Dendritic cell treated with granulocyte-macrophage colony-stimulating factor and Interleukin-4, amounts not matched to agents 40 ng/mL and 50 ng/mL, for 4 days (primary cell): ENCODE measurements around the gene HNF1A.
A peak's percentile ranks its signal among the peaks of the same experiment; 100 is the strongest.
"Not testable (repeated sequence)": the region's sequence is repeated elsewhere in the genome, so short reads cannot be mapped to it uniquely, and the experiment has no call there.

Source experiments
- H3K27ac Mint-ChIP-seq: one replicate; pipeline ENCODE4 v1.8.0; 2022; ENCODE audit warnings: mild to moderate bottlenecking, mixed read lengths
- H3K27me3 Mint-ChIP-seq: one replicate; pipeline ENCODE4 v1.8.0; 2022; ENCODE audit warnings: mild to moderate bottlenecking, mixed read lengths
- H3K36me3 Mint-ChIP-seq: one replicate; pipeline ENCODE4 v1.8.0; 2022; ENCODE audit warnings: low read depth, mixed read lengths
- H3K4me1 Mint-ChIP-seq: one replicate; pipeline ENCODE4 v1.8.0; 2022; ENCODE audit warnings: low read depth, mixed read lengths
- H3K4me3 Mint-ChIP-seq: one replicate; pipeline ENCODE4 v1.8.0; 2022; ENCODE audit warnings: mild to moderate bottlenecking, moderate library complexity, mixed read lengths
- H3K9me3 Mint-ChIP-seq: one replicate; pipeline ENCODE4 v1.8.0; 2022; ENCODE audit warnings: mixed read lengths
- intact Hi-C: fragments of 100-400 bp; cut with micrococcal nuclease; formaldehyde crosslinking; loops from one replicate; pipeline ENCODE4 v1.15.0; 2022

The HNF1A gene

DNA sequence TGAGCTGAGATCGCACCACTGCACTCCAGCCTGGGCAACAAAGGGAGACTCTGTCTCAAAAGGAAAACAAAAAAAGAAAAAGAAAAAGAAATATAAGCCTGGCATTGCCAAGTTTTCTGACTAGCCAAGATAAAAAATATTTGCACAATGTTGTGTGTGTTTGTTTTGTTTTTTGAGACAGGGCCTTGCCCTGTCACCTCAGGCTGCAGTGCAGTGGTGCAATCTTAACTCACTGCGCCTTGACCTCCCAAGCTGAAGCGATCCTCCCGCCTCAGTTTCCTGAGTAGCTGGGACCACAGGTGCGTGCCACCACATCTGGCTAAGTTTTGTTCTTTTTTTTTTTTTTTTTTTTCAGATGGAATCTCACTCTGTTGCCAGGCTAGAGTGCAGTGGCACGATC lies 43.4 kb downstream of the HNF1A start:
- Mint-ChIP-seq H3K27ac (no peak overlapping the region), H3K36me3 (no peaks in the 10 kb centered on the region), H3K9me3 (no peaks in the 10 kb centered on the region), H3K4me3 (no peak overlapping the region), H3K4me1 (peaks cover 22% of the 10 kb centered on the region), H3K27me3 (no peaks in the 10 kb centered on the region)
- intact Hi-C loops = no loop called here

DNA sequence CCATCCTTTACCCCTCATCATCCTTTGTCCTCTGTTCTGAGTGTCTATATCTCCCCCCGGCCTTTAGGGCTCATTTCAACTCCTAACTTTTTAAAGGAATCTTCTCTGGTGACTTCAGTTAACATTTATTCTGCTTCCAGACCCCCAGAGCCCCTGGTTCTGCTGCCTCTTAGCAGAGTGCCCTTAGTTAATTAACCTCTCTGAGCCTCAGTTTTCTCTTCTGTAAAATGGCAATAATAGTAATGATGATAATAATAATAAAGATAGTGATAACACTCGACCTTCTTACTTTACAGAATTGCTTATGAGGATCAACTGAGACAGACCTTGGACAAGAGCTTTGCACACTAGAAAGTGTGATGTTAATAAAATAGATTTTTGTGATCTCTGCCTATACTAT lies 44.4 kb downstream of the HNF1A start:
- Mint-ChIP-seq H3K27me3 (no peaks in the 10 kb centered on the region), H3K4me1 (peaks cover 23% of the 10 kb centered on the region), H3K27ac (no peak overlapping the region), H3K4me3 (no peak overlapping the region), H3K36me3 (peaks cover 8% of the 10 kb centered on the region), H3K9me3 (no peaks in the 10 kb centered on the region)
- intact Hi-C loops = no loop called here

DNA sequence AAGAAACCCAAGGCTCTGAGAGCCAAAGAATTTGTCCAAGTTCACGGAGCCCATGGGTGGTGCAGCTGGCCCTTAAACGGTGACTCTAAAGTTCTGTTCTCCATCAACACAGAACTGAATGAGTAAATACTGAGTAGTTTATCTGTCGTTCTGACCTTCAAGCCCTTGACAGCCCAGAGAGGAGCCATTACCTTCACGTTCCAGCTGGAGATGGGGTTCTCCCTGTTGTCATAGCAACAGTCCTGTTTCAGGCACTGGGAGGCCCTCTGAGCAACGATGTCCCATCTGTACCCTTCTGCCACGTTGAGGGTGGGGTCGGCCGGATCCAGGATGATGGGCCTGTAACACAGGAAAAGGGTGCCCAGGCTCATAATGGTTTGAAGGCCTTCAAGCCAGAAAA lies 45.5 kb downstream of the HNF1A start:
- no peak overlapping the region for H3K27ac Mint-ChIP-seq
- H3K36me3 Mint-ChIP-seq = peaks cover 9% of the 10 kb centered on the region
- H3K27me3 Mint-ChIP-seq = no peaks in the 10 kb centered on the region
- no peak overlapping the region for H3K4me3 Mint-ChIP-seq
- intact Hi-C loops = no loop called here
- peaks cover 19% of the 10 kb centered on the region for H3K4me1 Mint-ChIP-seq
- H3K9me3 Mint-ChIP-seq = no peaks in the 10 kb centered on the region

DNA sequence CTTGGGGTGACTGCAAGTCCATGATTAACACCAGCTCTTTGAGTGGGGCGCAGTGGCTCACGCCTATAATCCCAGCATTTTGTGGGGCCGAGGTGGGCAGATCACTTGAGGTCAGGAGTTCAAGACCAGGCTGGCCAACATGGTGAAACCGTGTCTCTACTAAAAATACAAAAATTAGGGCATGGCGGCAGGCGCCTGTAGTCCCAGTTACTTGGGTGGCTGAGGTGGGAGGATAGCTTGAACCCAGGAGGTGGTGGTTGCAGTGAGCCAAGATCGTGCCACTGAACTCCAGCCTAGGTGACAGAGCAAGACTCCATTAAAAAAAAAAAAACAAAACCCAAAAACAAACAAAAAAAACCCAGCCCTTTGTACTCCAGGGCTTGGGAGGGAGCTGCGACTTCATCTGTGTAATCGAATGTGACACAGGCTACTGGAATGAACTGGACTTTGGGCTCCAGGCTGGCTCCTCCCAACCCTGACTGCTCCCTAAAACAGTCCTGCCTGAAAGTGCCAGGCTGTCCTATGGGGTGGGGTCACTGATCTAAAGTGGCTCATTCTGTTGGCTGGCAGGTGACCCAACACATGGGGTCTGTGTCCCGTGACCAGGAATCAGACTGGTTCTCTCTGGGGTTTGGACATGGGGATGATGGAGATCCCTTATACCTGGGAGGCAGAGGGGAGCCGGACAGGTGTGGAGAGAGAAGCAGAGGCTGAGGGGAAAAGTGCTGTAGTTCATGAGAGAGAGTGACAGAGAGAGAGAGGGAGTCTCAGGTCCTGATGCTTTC lies 47.3 kb downstream of the HNF1A start:
- H3K36me3 Mint-ChIP-seq = peaks cover 9% of the 10 kb centered on the region
- no peak overlapping the region for H3K4me3 Mint-ChIP-seq

DNA sequence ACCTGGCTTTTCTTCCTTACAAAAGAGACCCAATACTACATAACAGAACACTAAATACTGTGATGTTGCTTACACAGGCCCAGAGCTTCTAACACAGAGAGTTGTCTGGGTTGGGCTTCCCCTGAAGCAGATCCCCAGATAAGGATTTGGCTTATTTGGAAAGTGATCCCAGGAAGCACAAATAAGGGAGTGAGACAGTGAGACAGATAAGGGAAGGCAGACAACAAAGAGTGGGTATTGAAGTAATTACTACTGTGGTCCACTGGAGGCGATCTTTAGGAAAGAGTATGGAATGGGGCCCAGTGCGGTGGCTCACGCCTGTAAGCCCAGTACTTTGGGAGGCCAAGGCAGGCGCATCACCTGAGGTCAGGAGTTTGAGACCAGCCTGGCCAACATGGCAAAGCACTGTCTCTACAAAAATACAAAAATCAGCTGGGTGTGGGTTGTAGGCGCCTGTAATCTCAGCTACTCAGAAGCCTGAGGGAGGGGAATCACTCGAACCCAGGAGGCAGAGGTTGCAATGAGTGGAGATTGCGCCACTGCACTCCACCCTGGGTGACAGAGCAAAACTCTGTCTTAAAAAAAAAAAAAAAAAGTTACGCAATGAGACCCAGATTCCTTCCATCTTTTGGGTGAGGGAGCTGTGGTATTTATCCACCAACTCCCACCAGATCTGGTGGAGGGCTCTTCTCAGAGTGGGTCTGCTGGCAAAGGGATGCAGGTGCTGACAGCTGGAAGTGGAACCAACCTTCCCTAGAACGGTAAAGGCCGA lies 48.1 kb downstream of the HNF1A start:
- H3K36me3 Mint-ChIP-seq = peaks cover 15% of the 10 kb centered on the region
- intact Hi-C loops = no loop called here
- H3K4me1 Mint-ChIP-seq = peaks cover 12% of the 10 kb centered on the region
- peak overlapping the region; percentile 22 for H3K27ac Mint-ChIP-seq
- H3K9me3 Mint-ChIP-seq = no peaks in the 10 kb centered on the region
- no peak overlapping the region for H3K4me3 Mint-ChIP-seq
- H3K27me3 Mint-ChIP-seq = no peaks in the 10 kb centered on the region

More for the DNA sequence above, 47.3 kb downstream of the HNF1A start:
- peaks cover 12% of the 10 kb centered on the region for H3K4me1 Mint-ChIP-seq
- no peaks in the 10 kb centered on the region for H3K9me3 Mint-ChIP-seq
- H3K27ac Mint-ChIP-seq = peak overlapping the region; percentile 22
- no peaks in the 10 kb centered on the region for H3K27me3 Mint-ChIP-seq
- intact Hi-C loops = no loop called here

DNA sequence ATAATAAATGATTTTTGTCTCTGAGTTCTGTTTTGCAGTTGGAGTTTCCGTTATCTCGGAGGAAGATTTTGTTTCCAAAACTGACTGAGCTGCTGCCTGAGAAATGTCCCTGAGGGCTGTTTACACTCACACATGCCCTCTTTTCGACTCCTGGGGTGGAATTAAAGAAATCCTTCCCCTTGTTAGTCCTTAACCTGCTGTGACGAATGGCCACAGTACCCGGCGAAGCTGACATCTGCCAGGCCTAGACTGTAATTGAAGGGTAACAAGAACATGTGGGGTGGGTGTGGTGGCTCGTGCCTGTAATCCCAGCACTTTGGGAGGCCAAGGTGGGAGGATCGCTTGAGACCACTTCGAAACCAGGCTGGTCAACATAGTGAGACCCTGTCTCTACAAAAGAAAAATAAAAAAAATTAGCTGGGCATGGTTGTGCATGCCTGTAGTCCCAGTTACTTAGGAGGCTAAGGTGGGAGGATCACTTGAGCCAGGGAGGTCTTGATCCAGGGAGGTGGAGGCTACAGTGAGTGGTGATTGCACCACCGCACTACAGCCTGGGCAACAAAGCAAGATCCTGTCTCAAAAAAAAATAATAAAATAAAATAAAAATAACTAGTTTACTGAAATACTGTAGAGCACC lies 52.4 kb downstream of the HNF1A start:
- H3K9me3 Mint-ChIP-seq = no peaks in the 10 kb centered on the region
- H3K27me3 Mint-ChIP-seq = no peaks in the 10 kb centered on the region
- peaks cover 45% of the 10 kb centered on the region for H3K4me1 Mint-ChIP-seq
- H3K27ac Mint-ChIP-seq = no peak overlapping the region
- no peak overlapping the region for H3K4me3 Mint-ChIP-seq
- intact Hi-C loops = no loop called here
- H3K36me3 Mint-ChIP-seq = peaks cover 21% of the 10 kb centered on the region

DNA sequence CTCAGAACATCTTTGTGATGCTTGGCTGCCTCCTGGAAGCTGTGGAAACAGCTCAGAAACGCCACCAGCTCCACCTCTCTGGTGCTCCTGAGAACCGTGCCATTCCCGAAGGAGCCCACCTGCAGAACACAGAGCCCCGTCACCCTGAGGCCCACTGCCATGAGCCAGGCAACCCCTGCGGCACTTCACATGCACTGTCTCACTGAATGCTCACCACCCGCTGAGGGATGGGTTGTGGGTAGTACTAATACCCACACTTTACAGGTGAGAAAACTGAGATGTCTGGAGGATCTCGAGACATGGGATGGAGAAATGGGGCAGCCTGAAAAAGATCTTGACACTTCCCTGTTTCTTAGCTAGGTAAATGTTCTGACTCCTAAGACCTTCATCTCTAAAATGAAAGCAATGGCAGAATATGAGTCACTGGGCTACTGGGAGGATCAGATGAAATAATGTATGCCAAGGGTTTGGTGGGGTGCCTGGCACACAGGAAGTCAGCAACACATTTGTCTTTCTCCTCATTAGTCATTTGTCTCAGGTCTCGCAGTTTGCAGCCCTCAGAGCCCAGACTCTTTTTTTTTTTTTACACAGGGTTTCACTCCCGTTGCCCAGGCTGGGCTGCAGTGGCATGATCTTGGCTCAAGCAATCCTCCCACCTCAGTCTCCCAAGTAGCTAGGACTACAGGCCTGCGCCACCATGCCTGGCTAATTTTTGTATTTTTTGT lies 55.4 kb downstream of the HNF1A start:
- no peak overlapping the region for H3K27ac Mint-ChIP-seq
- H3K9me3 Mint-ChIP-seq = no peaks in the 10 kb centered on the region
- peaks cover 13% of the 10 kb centered on the region for H3K36me3 Mint-ChIP-seq
- H3K4me3 Mint-ChIP-seq = no peak overlapping the region
- no peaks in the 10 kb centered on the region for H3K27me3 Mint-ChIP-seq
- H3K4me1 Mint-ChIP-seq = peaks cover 51% of the 10 kb centered on the region
- intact Hi-C loops = no loop called here

DNA sequence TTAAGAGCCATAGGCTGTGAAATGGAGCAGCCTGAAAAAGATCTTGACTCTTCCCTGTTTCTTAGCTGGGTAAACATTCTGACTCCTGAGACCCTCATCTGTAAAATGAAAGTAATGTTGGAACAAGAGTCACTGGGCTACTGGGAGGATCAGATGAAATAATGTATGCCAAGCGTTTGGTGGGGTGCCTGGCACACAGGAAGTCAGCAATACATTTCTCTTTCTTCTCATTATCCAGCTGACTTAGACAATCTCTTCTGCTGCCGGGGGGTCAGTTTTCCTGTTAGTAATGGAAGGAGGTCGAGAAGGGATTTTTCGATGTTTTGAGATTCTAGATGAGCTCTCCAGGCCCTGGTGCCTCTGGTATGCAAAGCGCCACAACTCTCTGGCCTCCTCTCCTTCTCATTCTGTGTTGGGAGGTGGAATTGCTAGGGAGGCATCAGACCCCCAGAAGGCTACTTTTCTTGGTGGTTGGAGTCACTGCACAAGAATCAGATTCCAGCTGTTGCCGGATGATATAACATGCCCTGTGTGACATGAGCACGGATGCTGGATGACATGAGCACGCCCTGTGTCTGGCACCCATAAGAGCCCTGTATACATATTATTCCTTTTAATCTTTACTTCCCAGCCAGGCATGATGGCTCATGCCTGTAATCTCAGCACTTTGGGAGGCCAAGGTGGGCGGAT lies 56.4 kb downstream of the HNF1A start:
- peaks cover 57% of the 10 kb centered on the region for H3K4me1 Mint-ChIP-seq

DNA sequence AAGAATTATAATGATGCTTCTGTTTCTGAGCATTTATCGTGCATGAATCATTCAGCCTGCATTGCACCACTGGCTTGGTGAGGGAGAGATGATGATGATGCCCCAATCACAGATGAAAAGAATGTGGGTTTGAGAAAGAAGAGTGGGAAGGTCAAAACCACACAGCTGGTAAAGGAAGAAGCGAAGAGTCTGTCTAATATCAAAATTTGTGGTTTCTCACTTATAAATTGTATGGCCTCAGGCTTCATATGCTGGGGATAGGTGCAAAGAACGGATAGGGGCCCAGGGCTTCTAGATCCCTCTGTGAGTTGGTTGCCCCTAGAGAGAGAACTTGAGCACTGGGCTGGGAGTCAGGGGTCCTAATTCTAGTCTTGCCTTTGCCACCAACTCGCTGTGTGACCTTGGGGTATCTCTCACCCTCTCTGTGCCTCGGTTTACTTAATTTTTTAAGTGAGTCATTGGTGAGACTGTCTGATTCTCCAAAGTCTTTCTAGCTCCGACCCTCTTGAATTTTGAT lies 58.5 kb downstream of the HNF1A start:
- intact Hi-C loops = no loop called here
- no peaks in the 10 kb centered on the region for H3K9me3 Mint-ChIP-seq
- H3K27ac Mint-ChIP-seq = no peak overlapping the region
- H3K4me3 Mint-ChIP-seq = no peak overlapping the region
- peaks cover 6% of the 10 kb centered on the region for H3K36me3 Mint-ChIP-seq
- H3K4me1 Mint-ChIP-seq = peaks cover 60% of the 10 kb centered on the region
- no peaks in the 10 kb centered on the region for H3K27me3 Mint-ChIP-seq

More for the DNA sequence above, 56.4 kb downstream of the HNF1A start:
- Mint-ChIP-seq H3K9me3 (no peaks in the 10 kb centered on the region), H3K4me3 (no peak overlapping the region), H3K27ac (peak overlapping the region; percentile 34), H3K27me3 (no peaks in the 10 kb centered on the region), H3K36me3 (peaks cover 13% of the 10 kb centered on the region)
- intact Hi-C loops = no loop called here

DNA sequence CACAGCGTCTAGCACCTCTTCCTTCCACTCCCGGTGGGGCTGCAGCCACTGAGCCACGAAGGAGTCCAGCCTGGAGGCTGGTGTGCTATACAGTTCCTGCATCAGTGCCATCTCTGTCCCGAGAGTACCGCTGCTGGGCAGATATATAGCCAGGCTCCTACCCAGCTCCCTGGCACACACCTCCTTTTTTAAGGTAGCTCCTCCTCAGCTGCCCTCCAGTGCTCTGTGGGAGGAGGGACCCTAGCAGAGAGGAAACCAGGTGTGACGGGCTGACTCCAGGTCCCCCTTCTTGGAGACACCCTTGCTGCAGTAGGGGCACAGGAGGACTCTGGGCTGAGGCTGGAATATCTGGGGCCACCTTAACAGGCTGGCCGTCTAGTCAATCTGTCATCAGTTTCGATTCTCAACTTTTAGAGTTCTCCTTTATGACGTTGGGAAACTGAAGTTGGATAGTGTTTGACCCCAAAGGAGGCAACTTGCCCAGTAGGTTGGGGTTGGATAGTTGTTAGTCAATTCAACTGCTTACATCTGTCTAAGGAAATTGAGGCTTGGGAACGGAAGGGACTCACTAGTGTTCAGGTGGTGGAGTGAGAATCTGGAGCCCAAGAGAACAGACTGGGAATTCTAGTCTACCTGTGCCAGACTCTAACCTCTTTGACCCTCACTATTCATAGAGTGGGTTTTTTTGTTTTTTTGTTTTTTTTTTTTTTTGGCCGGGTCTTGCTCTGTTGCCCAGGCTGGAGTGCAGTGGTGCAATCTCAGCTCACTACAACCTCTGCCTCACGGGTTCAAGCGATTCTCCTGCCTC lies 60.7 kb downstream of the HNF1A start, which contains the start of gene OASL:
OASL (minus strand) TSS at position 386 of the 808 bp plus-strand sequence; CDS start at position 111, 275 bp downstream.
- Mint-ChIP-seq H3K27ac (peak within 1 kb of the TSS; percentile 87), H3K4me3 (peak within 1 kb of the TSS; percentile 83), H3K4me1 (peaks cover 57% of the 10 kb centered on the region), H3K36me3 (no peaks in the 10 kb centered on the region), H3K27me3 (peaks cover 2% of the 10 kb centered on the region), H3K9me3 (no peaks in the 10 kb centered on the region)
- intact Hi-C loops = loop anchor here (2.0 kb wide), 1 partner anchor 22 kb away; the partner anchor contains the start of gene C12orf43

DNA sequence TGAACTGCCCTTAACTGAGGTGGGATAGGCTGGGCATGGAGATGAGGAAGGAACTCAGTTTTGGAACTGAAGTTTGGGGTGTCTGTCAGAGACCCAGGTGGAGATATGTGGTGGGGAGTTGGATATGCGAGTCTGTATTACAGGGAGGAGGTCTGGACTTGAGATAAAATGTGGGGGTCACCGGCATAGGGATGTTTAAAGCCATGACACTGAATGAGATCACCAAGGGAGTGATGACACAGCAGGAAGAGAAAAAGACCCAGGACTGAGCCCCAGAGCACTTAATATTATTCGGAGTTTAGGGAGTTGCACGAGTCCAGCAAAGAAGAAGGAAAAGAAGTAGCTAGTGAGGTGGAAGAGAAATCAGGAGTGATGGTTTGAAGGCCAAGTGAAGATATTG lies 64.7 kb downstream of the HNF1A start:
- H3K4me3 Mint-ChIP-seq = no peak overlapping the region
- peaks cover 28% of the 10 kb centered on the region for H3K4me1 Mint-ChIP-seq
- no peaks in the 10 kb centered on the region for H3K36me3 Mint-ChIP-seq
- H3K27ac Mint-ChIP-seq = no peak overlapping the region
- H3K27me3 Mint-ChIP-seq = peaks cover 16% of the 10 kb centered on the region
- H3K9me3 Mint-ChIP-seq = no peaks in the 10 kb centered on the region
- intact Hi-C loops = no loop called here

DNA sequence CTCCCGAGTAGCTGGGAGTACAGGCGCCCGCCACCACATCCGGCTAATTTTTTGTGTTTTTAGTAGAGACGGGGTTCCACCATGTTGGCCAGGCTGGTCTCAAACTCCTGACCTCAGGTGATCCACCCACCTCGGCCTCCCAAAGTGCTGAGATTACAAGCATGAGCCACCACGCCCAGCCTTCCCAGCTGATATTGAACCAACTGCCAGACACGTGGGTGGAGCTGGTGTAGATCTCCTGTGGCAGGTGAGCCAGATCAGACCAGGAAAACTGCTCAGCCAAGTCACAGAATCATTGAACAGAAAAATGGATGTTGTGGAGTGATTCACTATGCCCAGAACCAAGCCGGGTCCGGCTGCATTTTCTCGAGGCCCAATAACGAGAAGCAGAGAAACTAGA lies 69.1 kb downstream of the HNF1A start:
- H3K36me3 Mint-ChIP-seq, H3K27ac Mint-ChIP-seq, intact Hi-C loops, H3K4me3 Mint-ChIP-seq: not testable (repeated sequence)
- peaks cover 19% of the 10 kb centered on the region for H3K27me3 Mint-ChIP-seq
- H3K9me3 Mint-ChIP-seq = peaks cover 17% of the 10 kb centered on the region
- peaks cover 13% of the 10 kb centered on the region for H3K4me1 Mint-ChIP-seq
